RWPE1 (cell line): Measurements from ENCODE around the gene LMF1.

Experiments used
- CTCF ChIA-PET: fragments of 350-600 bp; sonication (Branson Sonifier 250); formaldehyde crosslinking; extraction: SDS; loops from one replicate; lab custom pipeline; 2021; lab: Yijun Ruan, JAX
- POLR2A ChIA-PET: fragments of 400-600 bp; formaldehyde crosslinking; extraction: SDS; loops from one replicate; lab custom pipeline; 2020; ENCODE audit warnings: antibody characterized with exemption; ENCODE audit not compliant: low non-redundant PET; lab: Yijun Ruan, JAX
- DNase-seq: peaks from one replicate; pipeline ENCODE4 v3.0.0; 2012; ENCODE audit warnings: low spot score
- H3K27ac ChIP-seq: fragments of 450-650 bp; 2 replicates; pipeline ENCODE4 v1.5.1; 2017
- CTCF ChIP-seq: fragments of 450-650 bp; conservative IDR thresholded peaks from 2 replicates; pipeline ENCODE4 v1.5.1; 2017; ENCODE audit warnings: low read depth, mild to moderate bottlenecking

The LMF1 gene

GRCh38 chr16:855471-855870 lies 115.3 kb downstream of the LMF1 start:
- POLR2A ChIA-PET: no interaction called here
- no peak overlapping the region for H3K27ac ChIP-seq
- no peak for DNase-seq
- no peak for TF ChIP-seq CTCF
- CTCF ChIA-PET: no interaction called here

GRCh38 chr16:854808-855410 lies 115.9 kb downstream of the LMF1 start:
- no peak for TF ChIP-seq CTCF
- CTCF ChIA-PET: no interaction called here
- no peak for DNase-seq
- H3K27ac ChIP-seq: no peak overlapping the region
- POLR2A ChIA-PET: no interaction called here

GRCh38 chr16:853981-854807 lies 116.6 kb downstream of the LMF1 start:
- no peak for TF ChIP-seq CTCF
- ChIA-PET POLR2A (no interaction called here), CTCF (no interaction called here)
- H3K27ac ChIP-seq: no peak overlapping the region
- DNase-seq: no peak

- no peak overlapping the region for H3K27ac ChIP-seq
- ChIA-PET POLR2A (no interaction called here), CTCF (interaction anchor here (0.7 to 0.9 kb wide), 2 partner anchors 158 to 204 kb away, joined by 3 read pairs; no protein-coding TSS in a partner anchor)
- no peak for DNase-seq
- TF ChIP-seq CTCF: no peak
Measured at GRCh38 chr16:853306-853705, 117.5 kb downstream of the LMF1 start.

GRCh38 chr16:852451-853185 lies 118.2 kb downstream of the LMF1 start:
- POLR2A ChIA-PET: no interaction called here
- CTCF ChIA-PET: interaction anchor here (0.7 to 0.9 kb wide), 2 partner anchors 159 to 205 kb away, joined by 3 read pairs; no protein-coding TSS in a partner anchor
- no peak overlapping the region for H3K27ac ChIP-seq
- no peak for DNase-seq
- no peak for TF ChIP-seq CTCF

GRCh38 chr16:851871-852270 lies 118.9 kb downstream of the LMF1 start:
- H3K27ac ChIP-seq: no peak overlapping the region
- TF ChIP-seq CTCF: no peak
- CTCF ChIA-PET: no interaction called here
- DNase-seq: no peak
- POLR2A ChIA-PET: no interaction called here
